Panc1 (cell line): ENCODE data around the gene CSTPP1. TPM values are rescaled to one million over a fixed set of nuclear protein-coding genes. Genes with fewer than 3 reads are reported as not detected.

Experiments used
- ATAC-seq: fragments of 200-7000 bp; cut with Tn5 transposase; 2 replicates; pipeline ENCODE4 v1.9.1; 2020; ENCODE audit warnings: mild to moderate bottlenecking, moderate library complexity
- BruUV-seq: library from RNA; stranded (reverse); fragments of 400-500 nt; replicated peaks from 2 replicates; lab custom pipeline; 2021; lab: Mats Ljungman, UMichigan
- CTCF ChIA-PET: fragments of 300-600 bp; sonication (Branson Sonifier 250); formaldehyde crosslinking; loops from one replicate; lab custom pipeline; 2022; ENCODE audit warnings: antibody characterized with exemption; lab: Charles Lee
- POLR2A ChIA-PET: fragments of 300-600 bp; sonication (Branson Sonifier 250); formaldehyde crosslinking; loops from one replicate; lab custom pipeline; 2022; ENCODE audit warnings: antibody characterized with exemption; lab: Charles Lee
- DNase-seq: peaks from one replicate; pipeline ENCODE4 v3.0.0-alpha.2; 2010; ENCODE audit warnings: low read depth, low spot score
- H3K27ac ChIP-seq: 2 replicates; pipeline ENCODE4 v1.5.1; 2011; ENCODE audit warnings: mild to moderate bottlenecking, low read length, inconsistent platforms
- H3K27me3 ChIP-seq: fragments of 200-500 bp; sonication (Bioruptor generic); 2 replicates; pipeline ENCODE4 v1.6.0; 2014; ENCODE audit warnings: low read length, inconsistent platforms; ENCODE audit not compliant: control insufficient read depth, insufficient read depth
- H3K36me3 ChIP-seq: fragments of 200-500 bp; sonication (Bioruptor generic); 2 replicates; pipeline ENCODE4 v1.5.1; 2014; ENCODE audit warnings: inconsistent platforms, mild to moderate bottlenecking, low read length, moderate library complexity; ENCODE audit not compliant: control insufficient read depth, insufficient read depth
- H3K4me1 ChIP-seq: 2 replicates; pipeline ENCODE4 v1.5.1; 2011; ENCODE audit warnings: inconsistent platforms, mild to moderate bottlenecking, low read length, moderate library complexity; ENCODE audit not compliant: control insufficient read depth, insufficient read depth
- H3K4me3 ChIP-seq, 2 experiments: 2 replicates each; pipeline ENCODE4 v1.5.1; 2011 to 2012; ENCODE audit warnings: low read depth in 2 of 2, low read length in 2 of 2, mild to moderate bottlenecking in 2 of 2, inconsistent platforms in 1 of 2, moderate library complexity in 1 of 2
- H3K9me3 ChIP-seq: fragments of 200-500 bp; sonication (Bioruptor generic); 2 replicates; pipeline ENCODE4 v1.5.1; 2014; ENCODE audit warnings: low read depth, mild to moderate bottlenecking, inconsistent platforms, low read length, moderate library complexity; ENCODE audit not compliant: control insufficient read depth, insufficient read depth
- CTCF ChIP-seq: fragments of 450-650 bp; IDR thresholded peaks from 2 replicates; pipeline ENCODE4 v1.5.1; 2017; ENCODE audit warnings: mild to moderate bottlenecking
- POLR2AphosphoS5 ChIP-seq: IDR thresholded peaks from 2 replicates; pipeline ENCODE4 v1.6.1; 2012; ENCODE audit warnings: mild to moderate bottlenecking, low read depth, low read length, moderate library complexity
- REST ChIP-seq, 2 experiments: IDR thresholded peaks; 2 replicates each; pipeline ENCODE4 v1.6.1; 2011 to 2012; ENCODE audit warnings: low read depth in 2 of 2, control low read depth in 1 of 2, low read length in 1 of 2, mild to moderate bottlenecking in 1 of 2, moderate library complexity in 1 of 2; ENCODE audit not compliant: insufficient read depth in 1 of 2
- SIN3A ChIP-seq: IDR thresholded peaks from 2 replicates; pipeline ENCODE4 v1.6.1; 2012; ENCODE audit warnings: low read depth, mild to moderate bottlenecking, low read length, moderate library complexity, borderline replicate concordance; ENCODE audit not compliant: insufficient read depth
- TCF7L2 ChIP-seq: IDR thresholded peaks from 2 replicates; pipeline ENCODE4 v1.6.1; 2011; ENCODE audit warnings: mild to moderate bottlenecking, low read depth, low read length, inconsistent platforms
- in situ Hi-C: cut with HindIII; loops from 2 replicates; pipeline ENCODE4 v1.10.0; 2016; ENCODE audit warnings: low sequenced_read_pairs, low pct_unique_long_range_greater_than_20kb
- intact Hi-C: fragments of 100-400 bp; cut with micrococcal nuclease; formaldehyde crosslinking; loops from one replicate; pipeline ENCODE4 v1.10.0; 2022; ENCODE audit not compliant: unreplicated experiment
- total RNA-seq: library from RNA; stranded (reverse); gene quantifications from one replicate; pipeline ENCODE4 v1.2.1, GENCODE V29; 2021; ENCODE audit not compliant: unreplicated experiment

The CSTPP1 gene
- total RNA-seq, 1 experiment from 2014 or later = 29.0 TPM

GRCh38 chr11:46899501-46900025, 37.0 kb upstream of the CSTPP1 start:
- BruUV-seq = no TSS peak
- ChIA-PET CTCF (no interaction called here), POLR2A (no interaction called here)
- ATAC-seq = no peak
- Histone ChIP-seq H3K27ac (no peak overlapping the region), H3K4me3 (no peak overlapping the region), H3K27me3 (no peaks in the 10 kb centered on the region), H3K4me1 (no peaks in the 10 kb centered on the region), H3K9me3 (no peaks in the 10 kb centered on the region), H3K36me3 (no peaks in the 10 kb centered on the region)
- intact Hi-C loops (no loop called here), in situ Hi-C loops (no loop called here)
- no peak for TF ChIP-seq SIN3A
- no peak for TF ChIP-seq REST (IDR thresholded peaks at IDR 0.05; ENCODE audit: insufficient read depth in 1 of 2, low read depth in 2 of 2, low read length in 1 of 2)
- no peak for TF ChIP-seq POLR2AphosphoS5
- no peak for TF ChIP-seq CTCF
- TF ChIP-seq TCF7L2 = no peak
- no peak for DNase-seq

GRCh38 chr11:46900091-46900746, 36.3 kb upstream of the CSTPP1 start:
- Histone ChIP-seq H3K36me3 (no peaks in the 10 kb centered on the region), H3K27ac (no peak overlapping the region), H3K4me3 (no peak overlapping the region), H3K4me1 (no peaks in the 10 kb centered on the region), H3K27me3 (no peaks in the 10 kb centered on the region), H3K9me3 (no peaks in the 10 kb centered on the region)
- CTCF ChIA-PET = no interaction called here
- no TSS peak for BruUV-seq
- in situ Hi-C loops (no loop called here), intact Hi-C loops (no loop called here)
- DNase-seq (no peak), ATAC-seq (no peak)
- POLR2A ChIA-PET = no interaction called here
- TF ChIP-seq REST (IDR thresholded peaks at IDR 0.05; ENCODE audit: insufficient read depth in 1 of 2, low read depth in 2 of 2, low read length in 1 of 2) (no peak), SIN3A (no peak), TCF7L2 (no peak), POLR2AphosphoS5 (no peak), CTCF (no peak)
